Suppressor macrophage (primary cell): ENCODE data around the gene IMPA2.
"Not testable (repeated sequence)": the region's sequence is repeated elsewhere in the genome, so short reads cannot be mapped to it uniquely, and the experiment has no call there.

Experiments used
- DNase-seq, 4 experiments: peaks; one replicate each; pipeline ENCODE4 v3.0.0-alpha.2; 2020 to 2022
- total RNA-seq, 17 experiments: gene quantifications; one replicate each; lab custom pipeline; 2026; ENCODE audit warnings: mixed read lengths in 6 of 17, inconsistent platforms in 3 of 17; lab: John Stamatoyannopoulos, UW

Gene IMPA2
- 3.7 to 25.2 (median 10.5) reads per million in 17 experiments for total RNA-seq

DNA sequence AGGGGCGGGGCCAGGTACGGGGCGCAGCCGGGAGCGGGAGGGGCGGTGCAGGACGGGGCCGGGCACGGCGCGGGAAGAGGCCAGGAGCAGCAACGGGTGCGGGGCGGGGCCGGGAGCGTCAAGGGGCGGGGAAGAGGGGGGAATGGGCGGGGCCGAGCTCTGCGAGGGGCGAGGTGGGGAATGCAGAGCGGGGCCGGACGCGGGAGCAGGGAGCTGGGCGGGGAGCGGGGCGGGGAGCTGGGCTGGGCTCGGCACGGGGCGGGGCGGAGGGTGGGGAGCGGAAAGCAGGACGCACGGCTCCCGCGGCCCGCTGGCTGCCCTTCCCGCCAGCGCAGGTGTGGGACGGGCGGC is at the start of gene IMPA2:
Gene IMPA2, plus strand, starts transcription at position 316 of the 351 bp plus-strand sequence. CDS start 163 bp downstream, outside the sequence.
- peak in 2 of 4 experiments; percentile 97 to 98 for DNase-seq

DNA sequence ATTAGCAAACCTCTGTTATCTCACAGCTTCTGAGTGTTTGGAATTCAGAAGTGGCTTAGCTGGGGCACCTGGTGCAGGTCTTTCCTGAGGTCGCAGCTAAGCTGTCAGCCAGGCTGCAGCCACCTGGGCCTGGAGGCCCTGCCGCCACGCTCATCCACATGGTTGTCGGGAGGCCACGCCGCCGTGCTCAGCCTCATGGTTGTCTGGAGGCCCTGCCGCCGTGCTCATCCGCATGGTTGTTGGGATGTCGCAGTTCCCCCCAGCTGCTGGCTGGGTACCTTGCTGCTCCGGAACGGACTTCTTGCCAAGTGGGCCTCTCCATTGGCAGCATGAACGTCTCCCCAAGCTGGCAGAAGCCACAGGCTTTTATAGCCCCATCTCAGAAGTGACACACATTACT is 48.9 kb upstream of the IMPA2 start:
- DNase-seq, result no peak

DNA sequence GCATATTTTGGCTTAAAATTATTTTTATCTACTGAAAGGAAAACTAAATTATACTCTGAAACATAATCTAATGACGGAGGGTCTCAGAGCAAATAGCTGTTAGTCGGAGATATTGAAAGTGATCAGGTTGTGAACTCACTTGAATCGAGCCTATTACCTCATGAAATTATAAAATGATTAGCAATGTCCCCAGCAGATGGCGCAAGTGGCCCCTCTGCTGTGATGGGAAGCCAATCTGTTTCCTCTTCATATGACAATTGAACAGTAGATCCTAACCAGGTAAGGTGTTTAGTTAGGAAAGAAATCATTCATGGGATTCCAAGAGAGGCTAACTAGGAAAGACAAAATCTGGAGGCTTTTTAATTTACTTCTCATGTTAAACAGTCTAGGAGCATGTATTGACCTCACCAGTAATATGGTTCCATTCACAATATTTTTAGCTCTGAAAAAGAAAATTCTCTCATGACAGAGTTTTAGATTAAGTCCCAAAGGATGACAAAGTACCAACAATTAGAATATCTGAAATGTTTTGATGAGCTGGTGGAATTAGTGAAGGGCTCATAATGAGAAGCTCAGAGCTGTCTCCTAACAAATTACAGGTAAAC is 43.3 kb upstream of the IMPA2 start:
- DNase-seq, result peak; percentile 79 to 90 (median 88)

DNA sequence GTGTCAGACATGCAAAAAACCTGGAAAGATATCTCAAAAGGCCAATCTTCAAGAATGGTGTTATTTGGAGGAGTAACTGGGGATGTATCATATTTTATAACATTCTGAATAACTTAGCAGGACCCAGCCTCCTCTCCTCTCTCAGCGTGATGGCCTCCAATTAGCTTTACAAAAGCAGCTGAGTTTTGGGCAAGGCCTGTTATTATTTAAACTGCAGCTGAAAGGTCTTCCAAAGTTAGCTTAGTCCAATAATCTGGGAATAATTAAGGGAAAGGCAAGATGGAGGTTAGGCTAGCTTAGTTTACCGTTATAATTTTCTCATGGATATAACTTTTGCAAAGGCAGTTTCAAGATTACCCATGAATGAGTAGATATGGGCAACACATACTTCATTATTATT is 40.4 kb upstream of the IMPA2 start:
- DNase-seq, result no peak

DNA sequence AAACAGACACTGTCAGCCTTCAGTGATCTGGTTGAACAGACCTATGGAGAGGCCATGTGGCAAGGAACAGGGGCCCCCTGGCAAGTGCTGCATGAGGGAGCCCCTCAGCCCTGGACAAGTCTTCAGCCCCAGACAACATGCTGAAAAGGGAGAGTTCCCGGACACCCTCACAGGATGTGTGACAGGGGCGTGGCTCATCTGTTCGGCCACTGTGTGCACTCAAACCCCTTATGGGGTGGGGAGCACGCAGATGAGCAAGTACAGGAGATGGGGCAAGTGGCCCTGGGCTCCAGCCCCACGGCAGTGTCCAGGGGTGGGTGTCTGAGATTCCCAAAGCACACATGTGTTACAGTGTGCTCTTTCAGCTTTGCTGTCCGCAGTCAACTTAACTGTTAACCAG is 37.8 kb upstream of the IMPA2 start:
- DNase-seq, result no peak

DNA sequence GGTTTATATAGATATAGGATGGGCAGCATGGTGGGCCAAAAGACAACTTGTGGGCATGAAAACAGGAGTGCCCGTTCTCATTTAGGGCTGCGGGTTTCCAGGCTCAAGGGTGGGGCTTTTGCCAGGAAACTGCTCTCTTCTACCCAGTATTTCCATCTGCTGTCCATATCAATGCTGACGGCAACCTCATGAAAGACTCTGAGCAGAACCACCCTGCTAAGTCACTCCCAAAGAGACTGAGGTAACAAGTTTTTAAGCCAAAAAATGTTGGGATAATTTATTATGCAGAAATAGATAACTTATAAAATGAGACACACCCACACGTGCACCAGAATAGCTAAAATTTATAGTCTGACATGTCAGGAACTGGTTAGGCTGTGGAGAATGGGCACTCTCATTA is 37.1 kb upstream of the IMPA2 start:
- no peak for DNase-seq

DNA sequence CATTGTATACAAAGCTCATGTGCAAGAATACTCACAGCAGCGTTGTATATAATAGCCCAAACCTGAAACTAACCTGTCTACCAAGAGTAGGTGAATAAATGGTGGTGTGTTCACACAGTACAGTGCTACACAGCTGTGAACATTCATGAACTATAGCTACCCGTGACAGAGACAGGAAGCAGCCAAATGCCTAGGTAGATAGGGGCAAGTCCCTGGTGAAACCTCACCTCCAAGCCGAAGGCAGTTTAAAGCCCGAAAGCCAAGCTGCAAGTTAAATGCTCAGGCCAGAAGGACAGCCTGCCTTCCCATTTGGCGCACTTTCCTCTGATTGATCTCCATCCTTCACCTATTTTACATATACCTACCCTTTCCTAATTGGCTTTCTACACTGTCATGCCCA is 36.5 kb upstream of the IMPA2 start:
- DNase-seq, result no peak

DNA sequence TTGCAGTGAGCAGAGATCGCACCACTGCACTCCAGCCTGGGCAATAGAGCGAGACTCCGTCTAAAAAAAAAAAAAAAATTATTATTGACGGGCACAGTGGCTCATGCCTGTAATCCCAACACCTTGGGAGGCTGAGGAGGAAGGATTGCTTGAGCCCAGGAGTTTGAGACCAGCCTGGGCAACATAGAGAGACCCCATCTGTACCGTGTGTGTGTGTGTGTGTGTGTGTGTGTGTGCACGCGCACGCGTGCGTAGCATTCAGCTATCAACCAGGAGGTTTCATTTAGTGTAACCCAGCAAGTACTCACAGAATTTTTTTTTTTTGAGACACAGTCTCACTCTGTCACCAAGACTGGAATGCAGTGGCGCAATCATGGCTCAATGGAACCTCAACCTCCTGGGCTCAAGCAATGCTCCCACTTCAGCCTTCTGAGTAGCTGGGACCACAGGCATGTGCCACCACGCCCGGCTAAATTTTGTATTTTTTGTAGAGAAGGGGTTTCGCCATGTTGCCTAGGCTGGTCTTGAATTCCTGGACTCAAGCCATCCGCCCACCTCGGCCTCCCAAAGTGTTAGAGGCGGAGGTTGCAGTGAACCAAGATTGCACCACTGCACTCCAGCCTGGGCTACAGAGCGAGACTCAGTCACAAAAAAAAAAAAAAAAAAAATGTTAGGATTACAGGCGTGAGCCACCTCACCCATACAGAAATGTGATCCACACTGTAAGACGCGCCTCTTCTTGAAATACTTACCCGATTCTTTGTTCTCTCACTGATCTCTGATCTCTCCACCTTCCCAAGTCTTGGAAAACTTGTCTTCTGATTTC is 35.3 kb upstream of the IMPA2 start:
- DNase-seq, result peak; percentile 38 to 70 (median 52)

DNA sequence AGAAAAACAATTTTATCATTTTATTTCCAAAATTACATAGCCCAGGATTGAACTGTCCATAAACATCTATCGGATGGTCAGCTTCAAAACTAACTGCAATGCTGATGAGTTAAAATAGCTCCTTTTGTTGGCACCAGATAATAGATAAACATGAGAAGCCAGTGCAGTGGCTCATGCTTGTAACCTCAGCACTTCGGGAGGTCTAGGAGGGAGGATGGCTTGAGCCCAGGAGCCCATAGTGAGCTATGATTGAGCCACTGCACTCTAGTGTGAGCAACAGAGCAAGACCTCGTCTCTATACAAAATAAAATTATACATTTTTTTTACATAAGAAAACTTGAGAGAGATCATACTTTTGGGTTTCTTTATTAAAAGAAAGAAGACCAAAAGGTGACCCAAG is 34.6 kb upstream of the IMPA2 start:
- DNase-seq, result peak in 1 of 4 experiments; percentile 14

DNA sequence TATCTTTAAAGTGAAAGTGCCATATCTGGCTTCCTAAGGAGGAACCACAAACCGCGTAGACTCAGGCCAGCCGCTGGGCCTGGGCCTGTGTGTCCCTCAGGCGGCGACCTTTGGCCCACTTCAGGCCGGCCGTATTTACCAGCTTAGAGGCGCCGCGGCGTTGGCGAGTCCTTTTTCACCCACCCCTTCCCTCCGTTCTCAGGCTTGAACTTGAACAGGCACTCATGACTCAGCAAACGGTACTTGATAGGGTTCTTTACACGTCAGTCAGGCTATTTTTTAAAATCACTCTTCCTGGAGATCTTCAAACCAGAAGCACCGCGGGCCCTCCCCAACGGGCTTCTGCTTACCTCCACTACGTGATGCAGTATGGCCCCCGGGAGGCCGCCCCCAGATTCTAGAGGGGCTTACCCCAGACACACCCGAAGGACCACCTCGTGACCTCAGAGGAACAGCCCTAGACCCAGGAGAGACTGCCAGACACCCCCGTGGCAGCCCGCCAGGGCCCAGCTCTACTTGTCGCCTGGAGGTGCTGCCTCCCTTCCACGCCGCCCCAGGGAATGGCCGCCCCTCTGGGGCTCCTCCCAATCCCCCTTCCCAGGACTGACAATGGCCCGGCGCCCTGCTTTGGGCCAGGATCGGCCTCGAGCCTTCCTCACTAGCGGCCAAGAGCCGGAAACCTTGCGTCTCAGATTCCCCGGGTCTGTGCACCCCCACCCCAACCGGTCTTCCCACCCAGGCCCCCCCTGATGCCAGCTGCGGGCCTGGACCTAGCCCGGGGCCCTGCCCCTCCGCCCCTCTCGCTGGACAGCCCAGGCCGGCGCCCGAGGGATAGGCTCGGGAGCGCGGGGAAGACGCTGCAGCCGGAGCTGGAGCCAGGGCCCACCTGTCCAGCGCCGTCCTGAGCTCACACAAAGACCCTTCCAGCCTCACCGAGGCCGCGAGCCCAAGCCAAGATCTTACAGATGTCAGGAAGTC is 33.8 kb upstream of the IMPA2 start:
- DNase-seq, result peak; percentile 90 to 95 (median 94)

DNA sequence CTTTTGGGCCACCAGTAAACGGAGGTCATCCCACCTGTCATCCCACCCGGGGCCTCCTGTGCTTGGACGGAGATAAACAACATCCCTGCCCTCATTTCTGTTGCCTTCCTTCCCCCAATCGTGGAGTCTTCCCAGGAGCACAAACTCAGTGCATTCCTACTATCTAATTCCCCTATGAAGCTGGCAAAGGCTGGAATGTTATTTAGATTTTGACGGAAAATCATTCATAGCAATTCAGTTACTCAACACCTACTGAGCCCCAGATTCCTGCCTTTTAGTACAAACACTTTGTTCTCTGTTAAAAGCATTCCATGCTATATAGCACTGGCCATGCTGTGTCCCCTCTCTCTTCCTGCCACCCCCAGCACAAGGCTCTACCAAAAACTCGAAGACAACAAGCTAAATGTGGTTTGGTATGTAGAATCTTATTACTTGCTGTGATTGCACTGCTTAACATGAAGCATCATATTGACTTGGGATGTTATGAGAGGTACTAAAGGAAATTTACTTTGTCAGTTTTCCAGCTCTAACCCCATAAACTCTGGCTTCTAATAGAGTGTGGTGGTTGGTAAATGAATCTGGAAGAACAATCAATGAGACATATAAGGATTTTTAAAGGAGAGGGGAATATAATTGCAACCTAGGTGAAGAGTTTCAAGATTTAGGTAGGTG is 32.3 kb upstream of the IMPA2 start:
- DNase-seq, result no peak

DNA sequence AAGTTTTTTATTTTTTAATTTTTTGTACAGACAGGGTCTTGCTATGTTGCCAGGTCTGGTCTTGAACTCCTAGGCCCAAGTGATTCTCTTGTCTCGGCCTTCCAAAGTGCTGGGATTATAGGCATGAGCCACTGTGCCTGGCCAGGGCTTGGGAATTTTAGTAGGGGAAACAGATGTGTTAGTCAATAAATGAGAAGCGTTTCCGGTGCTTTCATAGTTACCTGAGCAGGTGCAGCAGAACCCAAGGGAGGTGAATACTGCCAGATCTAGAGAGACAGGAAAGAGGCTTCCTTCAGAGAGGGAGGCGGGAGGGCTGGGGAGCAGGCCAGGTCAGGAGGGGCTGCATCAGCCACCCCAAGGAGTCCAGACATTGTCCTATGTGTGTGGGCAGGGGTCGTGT is 30.5 kb upstream of the IMPA2 start:
- DNase-seq, result no peak

DNA sequence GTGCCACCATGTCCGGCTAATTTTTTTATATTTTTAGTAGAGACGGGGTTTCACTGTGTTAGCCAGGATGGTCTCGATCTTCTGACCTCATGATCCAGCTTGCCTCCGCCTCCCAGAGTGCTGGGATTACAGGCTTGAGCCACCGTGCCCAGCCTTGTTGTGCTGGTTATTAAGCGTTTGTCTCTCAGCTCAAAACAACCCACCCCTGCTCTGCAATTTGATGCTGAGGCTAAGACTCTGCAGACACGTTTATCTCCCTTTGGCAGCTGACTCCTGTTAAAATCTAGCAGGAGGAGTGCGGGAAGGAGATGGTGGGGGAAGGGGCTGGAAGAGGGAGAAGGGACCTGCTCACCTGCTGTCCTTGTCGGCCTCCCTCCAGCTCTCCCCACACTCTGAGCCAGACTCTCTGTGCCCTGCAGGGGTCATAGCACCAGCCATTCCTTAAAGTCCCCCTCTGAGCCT is 29.9 kb upstream of the IMPA2 start:
- DNase-seq, result no peak

DNA sequence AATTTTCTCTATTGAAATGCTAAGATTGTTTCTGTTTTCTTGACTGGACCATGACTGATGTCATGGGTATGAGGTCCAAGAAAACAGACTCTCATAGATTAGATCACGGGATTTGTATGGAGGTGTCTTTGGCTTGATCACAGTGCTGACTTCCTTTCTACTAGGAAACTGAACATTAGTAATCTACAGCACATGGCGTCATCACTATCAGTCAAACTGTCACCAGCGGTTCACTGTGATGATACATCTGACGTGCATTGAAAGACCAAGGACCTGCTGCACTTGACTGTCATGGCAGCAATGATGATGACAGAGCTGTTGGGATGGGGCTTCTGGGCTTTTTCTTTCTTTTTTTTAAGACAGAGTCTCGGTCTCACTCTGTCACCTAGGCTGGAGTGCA is 28.2 kb upstream of the IMPA2 start:
- DNase-seq, result no peak

DNA sequence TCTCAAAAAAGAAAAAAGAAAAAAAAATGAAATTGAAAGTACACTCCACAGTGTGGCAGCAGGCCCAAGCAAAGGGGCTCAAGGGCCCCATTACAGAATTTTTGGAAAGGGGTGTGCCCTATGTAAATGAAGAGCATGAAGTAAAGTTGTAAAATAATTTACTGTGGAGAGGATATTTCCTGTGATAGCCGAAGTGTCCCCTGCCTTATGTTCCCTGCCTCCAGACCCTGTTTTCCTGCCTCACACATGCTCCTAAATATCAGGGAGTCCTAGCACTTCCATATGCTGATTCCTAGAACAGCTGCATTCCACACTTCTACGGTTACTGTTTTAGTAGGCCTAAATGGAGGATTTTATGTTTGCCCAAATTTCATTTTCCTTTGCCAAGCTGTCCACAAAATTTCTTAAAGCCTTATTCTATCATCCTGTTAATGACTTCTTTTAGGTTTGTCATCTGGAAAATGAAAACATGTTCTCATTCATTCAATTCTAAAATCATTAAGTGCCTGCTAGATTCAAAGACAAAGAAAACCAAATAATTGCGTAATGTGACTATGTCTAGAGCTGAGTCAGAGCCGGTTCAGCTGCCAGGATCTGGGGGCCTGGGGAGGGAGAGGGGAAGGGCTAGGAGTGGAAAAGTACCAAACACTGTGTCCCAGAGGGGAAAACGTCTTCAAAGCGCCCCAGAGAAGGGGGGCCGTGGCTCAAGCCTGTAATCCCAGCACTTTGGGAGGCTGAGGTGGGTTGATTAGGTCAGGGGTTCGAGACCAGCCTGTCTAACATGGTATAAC is 25.9 kb upstream of the IMPA2 start:
- DNase-seq, result peak in 1 of 4 experiments; percentile 24

DNA sequence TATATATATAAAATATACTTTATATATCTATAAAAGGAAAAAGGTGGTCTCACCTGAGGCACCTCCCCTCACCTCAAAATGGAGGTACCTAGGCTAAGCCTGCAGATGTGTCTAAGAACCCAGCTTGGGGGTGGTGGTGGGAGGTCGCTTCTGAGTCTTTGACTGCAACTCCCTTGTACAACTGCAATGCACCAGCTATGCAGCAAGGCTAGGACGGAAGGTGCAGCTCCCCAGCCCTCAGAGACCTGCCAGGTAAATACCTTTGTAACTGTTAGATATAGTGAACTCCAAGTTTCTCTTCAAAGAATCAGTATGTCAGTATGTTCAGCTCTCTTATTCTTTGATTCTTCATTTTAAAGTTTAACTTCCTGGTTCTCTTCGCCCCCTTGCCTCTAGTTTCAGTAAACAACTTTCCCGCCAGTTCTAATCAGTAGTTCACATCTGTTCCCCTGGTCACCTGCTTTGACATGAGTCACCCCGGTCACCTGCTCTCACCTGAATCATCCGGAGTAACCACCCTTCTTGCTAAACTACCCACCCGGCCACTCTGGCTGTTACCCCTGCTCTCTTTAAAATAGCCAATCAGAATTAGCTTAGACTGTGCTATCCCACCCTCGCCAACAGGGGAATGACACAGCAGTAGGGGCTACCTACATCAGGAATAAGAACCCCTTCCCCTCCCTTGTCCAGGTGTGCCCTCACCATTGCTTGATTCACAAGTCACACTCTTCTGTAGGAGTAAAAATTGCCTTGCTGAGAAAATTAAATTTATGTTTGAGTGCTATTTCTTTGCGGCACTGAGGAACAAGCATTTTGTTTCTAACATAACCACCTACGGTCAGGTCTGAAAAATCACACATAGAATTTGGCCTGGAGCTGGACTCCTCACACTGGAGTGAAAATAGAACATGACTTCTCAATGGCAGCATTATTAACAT is 24.7 kb upstream of the IMPA2 start:
- DNase-seq, result no peak

DNA sequence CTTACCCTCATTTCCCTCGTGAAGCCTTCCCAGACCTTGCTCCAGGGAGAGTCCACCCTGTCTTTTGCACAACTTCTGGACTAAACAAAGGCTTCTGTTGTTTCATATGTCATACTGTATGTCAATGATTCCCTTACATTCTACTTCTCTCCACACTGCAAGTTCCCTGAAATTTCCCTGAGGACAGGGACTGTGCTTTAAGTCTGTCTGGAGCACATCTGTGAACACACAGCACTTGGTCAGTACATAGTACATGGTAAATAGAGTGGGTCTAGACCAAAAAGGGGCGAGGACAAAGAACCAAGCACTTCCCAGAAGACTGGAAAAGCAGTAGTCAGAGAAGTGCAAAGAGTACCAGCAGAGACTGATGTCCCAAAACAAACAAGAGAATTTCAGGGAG is 23.7 kb upstream of the IMPA2 start:
- DNase-seq, result no peak

DNA sequence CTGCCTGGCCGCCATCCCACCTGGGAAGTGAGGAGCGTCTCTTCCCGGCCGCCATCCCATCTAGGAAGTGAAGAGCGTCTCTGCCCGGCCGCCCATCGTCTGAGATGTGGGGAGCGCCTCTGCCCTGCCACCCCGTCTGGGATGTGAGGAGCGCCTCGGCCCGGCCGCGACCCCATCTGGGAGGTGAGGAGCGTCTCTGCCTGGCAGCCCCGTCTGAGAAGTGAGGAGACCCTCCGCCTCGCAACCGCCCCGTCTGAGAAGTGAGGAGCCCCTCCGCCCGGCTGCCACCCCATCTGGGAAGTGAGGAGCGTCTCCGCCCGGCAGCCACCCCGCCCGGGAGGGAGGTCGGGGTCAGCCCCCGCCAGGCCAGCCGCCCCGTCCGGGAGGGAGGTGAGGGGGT is 21.7 kb upstream of the IMPA2 start:
- DNase-seq, result not testable (repeated sequence)

DNA sequence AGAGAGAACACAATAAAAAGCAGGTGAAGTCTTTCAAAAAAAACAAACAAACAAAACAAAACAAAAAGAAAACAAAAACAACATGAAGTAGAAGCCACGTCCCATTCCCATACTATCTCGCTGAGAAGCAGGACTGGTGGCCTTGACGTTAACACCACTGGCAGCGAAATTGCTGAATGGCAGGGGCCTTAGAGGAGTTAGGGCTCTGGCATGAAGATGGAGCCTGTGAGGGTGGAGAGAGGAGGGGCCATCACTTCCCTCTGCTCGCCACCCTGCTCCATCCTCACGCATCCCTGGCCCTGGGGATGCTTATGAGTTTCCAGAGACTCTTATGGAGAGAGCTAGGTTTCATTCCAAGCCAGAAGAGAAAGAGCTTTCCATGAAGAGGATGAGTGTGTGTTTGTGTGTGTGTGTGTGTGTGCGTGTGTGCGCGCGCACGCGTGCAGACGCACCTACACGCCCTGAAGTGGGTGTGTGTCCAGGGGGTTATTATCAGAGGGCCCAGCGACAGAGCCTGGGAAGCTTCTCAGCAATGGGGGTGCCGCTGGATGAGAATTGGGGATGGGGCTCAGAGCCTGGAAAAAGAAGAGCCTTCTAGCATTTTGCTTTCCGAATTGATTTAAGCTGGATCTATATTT is 20.4 kb upstream of the IMPA2 start:
- no peak for DNase-seq

DNA sequence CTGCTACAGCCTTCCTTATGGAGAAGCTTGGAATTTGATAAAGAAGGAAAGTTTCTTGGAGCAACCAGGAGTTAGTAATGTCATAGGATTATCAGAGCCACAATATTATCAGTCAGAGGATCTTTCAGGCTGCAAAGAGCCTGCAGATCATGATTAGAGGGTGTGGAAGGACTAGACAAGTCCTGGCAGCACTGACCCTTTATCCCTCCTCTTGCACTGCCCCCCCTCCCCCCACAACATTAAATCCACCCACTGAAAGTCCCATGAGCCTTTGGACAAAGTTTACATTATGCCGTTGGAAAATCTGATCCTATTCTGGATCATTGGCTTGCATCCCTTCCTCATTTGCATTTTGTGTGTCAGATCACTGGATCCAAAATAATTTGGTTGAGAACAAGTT is 18.7 kb upstream of the IMPA2 start:
- no peak for DNase-seq
